KOPT-K1 (cell line): ENCODE results near the gene STK25.
"Not testable (repeated sequence)": the region's sequence is repeated elsewhere in the genome, so short reads cannot be mapped to it uniquely, and the experiment has no call there.

ENCODE experiments used
- H3K27ac ChIP-seq: fragments of 200-600 bp; sonication (generic); 2 replicates; pipeline ENCODE4 v1.5.1; 2016; ENCODE audit warnings: antibody characterized with exemption, mild to moderate bottlenecking, low read depth, low read length; ENCODE audit not compliant: poor library complexity, severe bottlenecking
- H3K36me3 ChIP-seq: fragments of 200-600 bp; sonication (generic); 2 replicates; pipeline ENCODE4 v1.5.1; 2017; ENCODE audit warnings: antibody characterized with exemption, mild to moderate bottlenecking, low read length, moderate library complexity; ENCODE audit not compliant: insufficient read depth
- H3K9me3 ChIP-seq: fragments of 200-600 bp; sonication (generic); 2 replicates; pipeline ENCODE4 v1.5.1; 2017; ENCODE audit warnings: antibody characterized with exemption, low read length, mild to moderate bottlenecking; ENCODE audit not compliant: insufficient read depth, poor library complexity, severe bottlenecking

Gene STK25

GRCh38 chr2:241506793-241507429 is 1.5 kb downstream of the STK25 start:
- Histone ChIP-seq H3K9me3 (no peaks in the 10 kb centered on the region), H3K36me3 (peaks cover 7% of the 10 kb centered on the region), H3K27ac (no peak overlapping the region)

DNA sequence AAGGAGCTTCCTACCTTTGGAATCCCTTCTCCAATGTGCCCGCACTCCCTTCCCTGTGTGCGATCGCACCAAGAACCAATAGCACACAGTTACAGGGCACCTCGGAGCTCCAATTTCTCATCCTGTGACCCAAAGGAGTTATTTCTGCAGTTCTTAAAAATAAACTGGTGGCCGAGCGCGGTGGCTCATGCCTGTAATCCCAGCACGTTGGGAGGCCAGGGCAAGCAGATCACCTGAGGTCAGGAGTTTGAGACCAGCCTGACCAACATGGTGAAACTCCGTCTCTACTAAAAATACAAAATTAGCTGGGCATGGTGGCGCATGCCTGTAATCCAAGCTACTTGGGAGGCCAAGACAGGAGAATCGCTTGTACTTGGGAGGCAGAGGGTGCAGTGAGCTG is 2.1 kb downstream of the STK25 start:
- not testable (repeated sequence) for H3K9me3 ChIP-seq, H3K27ac ChIP-seq, H3K36me3 ChIP-seq

DNA sequence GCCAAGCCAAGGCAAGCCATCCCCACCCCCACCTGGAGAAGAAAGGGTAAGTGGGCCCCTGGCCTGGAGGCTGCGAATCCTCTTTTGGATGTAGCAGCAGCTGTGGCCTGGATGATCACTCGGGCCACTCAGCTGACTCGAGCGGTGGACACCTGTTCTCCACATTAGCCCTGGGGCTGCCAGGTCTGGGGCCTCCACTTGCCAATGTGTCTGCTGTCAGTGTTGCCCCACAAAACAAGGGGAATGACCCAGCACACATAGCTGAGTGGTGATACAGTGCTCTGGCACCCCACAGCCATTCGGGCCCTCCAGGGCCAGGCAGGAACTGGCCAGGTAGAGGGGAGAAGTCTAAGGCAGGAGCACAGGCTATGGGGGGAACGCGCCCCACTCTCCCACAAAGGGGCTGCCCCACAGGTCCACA is 2.6 kb downstream of the STK25 start:
- Histone ChIP-seq H3K9me3 (no peaks in the 10 kb centered on the region), H3K27ac (no peak overlapping the region), H3K36me3 (peaks cover 15% of the 10 kb centered on the region)

DNA sequence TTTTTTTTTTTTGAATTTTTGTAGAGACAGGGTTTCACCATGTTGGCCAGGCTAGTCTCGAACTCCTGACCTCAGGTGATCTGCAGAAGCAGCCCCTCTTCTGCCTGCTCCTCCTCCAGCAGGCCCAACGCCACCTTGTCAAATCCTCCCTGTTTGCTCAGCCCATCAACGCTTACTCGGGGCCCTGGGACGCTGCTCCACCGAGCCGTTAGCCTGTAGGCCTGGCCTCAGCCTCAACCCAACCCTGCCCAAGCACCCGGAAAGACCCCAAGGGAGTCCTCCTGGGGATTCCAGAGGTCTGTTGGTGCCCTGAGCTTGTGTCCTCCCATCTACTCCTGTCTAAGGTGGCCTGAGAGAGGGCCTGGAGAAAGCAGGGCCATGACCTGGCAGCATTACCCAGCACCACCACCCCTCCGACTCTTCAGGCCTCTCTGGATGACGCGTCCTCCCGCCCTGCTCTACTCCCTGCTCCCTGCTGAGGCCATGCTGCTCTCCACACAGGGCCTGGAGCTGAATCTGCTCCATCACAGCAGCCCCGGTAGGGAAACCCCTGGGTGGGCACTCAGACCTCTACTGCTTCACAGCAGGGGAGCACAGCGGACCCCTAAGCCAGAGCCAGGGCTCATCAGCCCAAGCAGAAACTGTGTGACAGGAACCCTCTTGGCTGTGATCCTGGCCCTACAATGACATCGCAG is 3.2 kb downstream of the STK25 start:
- H3K27ac ChIP-seq, result no peak overlapping the region
- no peaks in the 10 kb centered on the region for H3K9me3 ChIP-seq
- peaks cover 21% of the 10 kb centered on the region for H3K36me3 ChIP-seq

- Histone ChIP-seq H3K9me3 (no peaks in the 10 kb centered on the region), H3K27ac (no peak overlapping the region), H3K36me3 (peaks cover 34% of the 10 kb centered on the region)
Measured at GRCh38 chr2:241503776-241504392, 4.5 kb downstream of the STK25 start.

- no peaks in the 10 kb centered on the region for H3K9me3 ChIP-seq
- no peak overlapping the region for H3K27ac ChIP-seq
- H3K36me3 ChIP-seq, result peaks cover 50% of the 10 kb centered on the region
Measured at GRCh38 chr2:241502281-241502680, 6.1 kb downstream of the STK25 start.

DNA sequence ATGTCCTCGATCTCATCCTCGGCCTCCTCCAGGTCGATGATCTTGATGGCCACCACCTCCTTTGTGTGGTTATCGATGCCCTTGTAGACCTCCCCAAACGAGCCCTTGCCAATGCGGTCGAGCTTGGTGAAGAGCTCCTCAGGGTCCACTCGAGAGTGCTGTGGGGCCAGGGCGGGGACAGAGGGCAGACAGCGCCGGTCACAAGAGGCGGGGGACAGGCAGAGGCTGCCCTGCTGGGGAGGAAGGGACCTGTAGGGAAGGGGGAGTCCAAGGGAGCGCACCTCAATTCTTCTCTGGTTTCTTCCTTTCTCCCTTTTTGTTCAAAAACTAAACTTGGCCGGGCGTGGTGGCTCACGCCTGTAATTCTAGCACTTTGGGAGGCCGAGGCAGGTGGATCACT is 6.8 kb downstream of the STK25 start:
- Histone ChIP-seq H3K27ac (no peak overlapping the region), H3K9me3 (no peaks in the 10 kb centered on the region), H3K36me3 (peaks cover 57% of the 10 kb centered on the region)

- Histone ChIP-seq H3K27ac (no peak overlapping the region), H3K9me3 (no peaks in the 10 kb centered on the region), H3K36me3 (peaks cover 61% of the 10 kb centered on the region)
Measured at GRCh38 chr2:241501099-241501541, 7.3 kb downstream of the STK25 start.

GRCh38 chr2:241500431-241500975 is 7.9 kb downstream of the STK25 start:
- Histone ChIP-seq H3K9me3 (no peaks in the 10 kb centered on the region), H3K27ac (no peak overlapping the region), H3K36me3 (peaks cover 68% of the 10 kb centered on the region)

GRCh38 chr2:241500016-241500415 is 8.4 kb downstream of the STK25 start:
- H3K9me3 ChIP-seq, result no peaks in the 10 kb centered on the region
- no peak overlapping the region for H3K27ac ChIP-seq
- H3K36me3 ChIP-seq, result peaks cover 72% of the 10 kb centered on the region

- Histone ChIP-seq H3K27ac (no peak overlapping the region), H3K36me3 (peaks cover 79% of the 10 kb centered on the region)
Measured at GRCh38 chr2:241499146-241499965, 9.0 kb downstream of the STK25 start.

DNA sequence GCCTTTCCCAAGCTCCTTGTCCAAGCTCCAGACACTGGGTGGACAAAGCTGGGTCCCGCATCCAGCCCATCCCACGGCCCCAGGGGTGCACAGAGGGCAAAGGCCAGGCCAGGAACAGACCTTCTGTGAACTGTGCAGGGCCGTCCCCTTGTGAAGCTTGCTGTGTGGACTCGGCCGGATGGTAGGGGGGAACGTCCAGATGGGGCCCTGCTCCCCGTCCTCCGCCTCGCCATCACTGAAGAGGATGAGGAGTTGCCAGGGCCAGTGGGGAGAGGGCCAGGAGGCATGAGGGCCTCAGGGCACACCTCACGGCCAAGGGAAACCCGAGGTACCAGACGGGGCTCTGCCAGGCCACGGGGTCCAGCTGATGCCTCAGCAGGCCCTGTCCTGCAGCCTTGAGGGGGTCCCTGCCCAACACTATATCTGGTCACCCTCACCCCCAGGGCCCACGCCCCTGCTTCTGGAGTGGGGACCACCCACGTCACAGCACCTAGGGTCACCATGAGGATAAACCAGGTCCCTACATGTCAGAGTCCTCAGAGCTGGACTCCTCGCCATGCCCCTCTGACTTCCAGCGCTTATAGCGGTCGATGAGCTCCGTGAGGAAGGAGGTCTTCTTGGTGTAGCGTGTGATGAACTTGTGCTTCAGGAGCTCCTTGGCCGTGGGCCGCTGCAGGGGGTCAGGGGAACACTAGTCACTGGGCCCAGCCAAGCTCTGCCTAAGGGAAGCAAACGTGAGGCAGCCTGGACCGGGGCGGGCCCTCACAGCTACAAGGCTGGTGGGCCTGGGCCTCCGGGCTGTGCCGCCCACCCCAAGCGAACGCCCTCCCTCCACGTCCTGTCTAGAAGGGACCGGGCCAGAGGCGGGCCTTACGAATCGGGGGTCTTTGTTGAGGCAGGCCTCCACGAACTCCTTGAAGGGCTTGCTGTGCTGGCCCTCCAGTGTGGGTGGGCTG is 10.0 kb downstream of the STK25 start:
- Histone ChIP-seq H3K36me3 (peaks cover 81% of the 10 kb centered on the region), H3K9me3 (no peaks in the 10 kb centered on the region), H3K27ac (no peak overlapping the region)

More at GRCh38 chr2:241499146-241499965, 9.0 kb downstream of the STK25 start:
- no peaks in the 10 kb centered on the region for H3K9me3 ChIP-seq

GRCh38 chr2:241496904-241497877 is 11.2 kb downstream of the STK25 start:
- Histone ChIP-seq H3K9me3 (no peaks in the 10 kb centered on the region), H3K36me3 (peaks cover 93% of the 10 kb centered on the region), H3K27ac (no peak overlapping the region)
